GM21529 (cell line): ENCODE data around the gene WDR86.
A peak's percentile ranks its signal among the peaks of the same experiment; 100 is the strongest.

ENCODE experiments used
- ATAC-seq: cut with Tn5 transposase; IDR thresholded peaks from one replicate; pipeline ENCODE4 v1.9.1; 2021; ENCODE audit not compliant: unreplicated experiment

WDR86 gene, protein sequence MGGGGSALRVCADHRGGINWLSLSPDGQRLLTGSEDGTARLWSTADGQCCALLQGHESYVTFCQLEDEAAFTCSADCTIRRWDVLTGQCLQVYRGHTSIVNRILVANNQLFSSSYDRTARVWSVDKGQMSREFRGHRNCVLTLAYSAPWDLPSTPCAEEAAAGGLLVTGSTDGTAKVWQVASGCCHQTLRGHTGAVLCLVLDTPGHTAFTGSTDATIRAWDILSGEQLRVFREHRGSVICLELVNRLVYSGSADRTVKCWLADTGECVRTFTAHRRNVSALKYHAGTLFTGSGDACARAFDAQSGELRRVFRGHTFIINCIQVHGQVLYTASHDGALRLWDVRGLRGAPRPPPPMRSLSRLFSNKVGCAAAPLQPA

DNA sequence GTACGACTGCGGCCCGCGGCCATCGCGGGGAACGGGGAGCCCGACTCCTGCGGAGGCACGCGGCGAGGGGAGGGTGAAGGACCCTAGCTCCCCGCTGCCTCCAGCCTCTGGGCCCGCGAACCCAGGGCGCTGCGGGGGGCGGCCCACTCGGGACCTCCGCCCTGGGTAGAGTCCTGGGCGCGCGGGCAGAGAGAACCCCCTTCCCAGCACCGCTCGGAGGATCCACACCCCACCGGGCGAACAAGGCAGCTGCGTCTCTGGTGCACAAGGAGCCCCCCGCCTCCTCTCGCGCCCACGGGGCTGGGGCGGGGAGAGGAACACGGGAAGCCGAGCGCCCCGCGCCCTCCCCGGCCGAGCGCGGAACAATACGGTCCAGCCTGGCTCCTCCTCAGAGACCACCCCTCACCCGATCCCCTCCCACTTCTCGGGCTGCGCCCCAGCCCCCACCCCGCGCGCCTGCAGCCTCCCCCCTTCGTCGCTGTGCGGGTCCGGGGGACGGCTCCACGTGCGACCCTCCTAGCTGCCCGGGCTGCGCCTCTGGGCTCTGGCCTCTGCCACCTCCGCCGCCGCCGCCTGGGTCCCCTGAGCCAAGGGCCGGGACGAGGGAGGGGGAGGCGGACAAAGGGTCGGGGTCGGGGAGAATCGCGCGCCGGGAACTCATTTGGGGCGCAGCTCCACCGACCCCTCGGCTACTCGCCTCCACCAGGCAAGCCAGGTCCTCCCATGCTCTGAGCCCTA lies at the start of gene WDR86:
WDR86 (minus strand) TSS at position 372 of the 738 bp plus-strand sequence. CDS start 449 bp downstream, outside the sequence.
- ATAC-seq, result no peak

DNA sequence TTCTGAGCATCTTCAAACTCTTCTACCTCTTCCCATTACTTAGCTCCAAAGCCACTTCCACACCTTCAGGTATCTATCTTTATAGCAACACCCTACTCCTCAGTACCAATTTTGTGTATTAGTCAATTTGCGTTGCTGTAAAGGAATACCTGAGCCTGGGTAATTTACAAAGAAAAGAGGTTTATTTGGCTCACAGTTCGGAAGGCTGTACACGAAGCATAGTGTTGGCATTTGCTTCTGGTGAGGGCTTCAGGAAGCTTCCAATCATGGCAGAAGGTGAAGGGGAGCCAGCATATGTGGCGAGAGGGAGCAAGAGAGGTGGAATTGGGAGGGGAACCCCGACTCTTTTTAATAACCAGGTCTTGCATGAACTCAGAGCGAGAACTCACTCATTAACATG lies 47.7 kb upstream of the WDR86 start:
- no peak for ATAC-seq

DNA sequence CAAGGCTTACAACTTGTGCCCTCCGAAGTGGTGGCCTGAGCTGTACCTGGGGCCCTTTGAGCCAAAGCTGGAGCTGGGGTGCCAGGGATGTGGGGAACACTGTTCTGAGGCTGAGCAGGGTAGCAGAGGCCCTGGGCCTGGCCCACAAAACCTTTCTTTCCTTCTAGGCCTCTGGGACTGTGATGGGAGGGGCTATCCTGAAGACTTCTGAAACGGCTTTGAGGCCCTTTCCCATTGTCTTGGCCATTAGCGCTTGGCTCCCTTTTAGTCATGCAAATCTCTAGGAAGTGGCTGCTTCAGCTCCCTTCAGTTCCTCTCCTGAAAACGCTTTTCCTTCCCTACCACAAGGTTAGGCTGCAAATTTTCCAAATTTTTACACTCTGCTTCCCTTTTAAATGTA lies 46.9 kb upstream of the WDR86 start:
- no peak for ATAC-seq

DNA sequence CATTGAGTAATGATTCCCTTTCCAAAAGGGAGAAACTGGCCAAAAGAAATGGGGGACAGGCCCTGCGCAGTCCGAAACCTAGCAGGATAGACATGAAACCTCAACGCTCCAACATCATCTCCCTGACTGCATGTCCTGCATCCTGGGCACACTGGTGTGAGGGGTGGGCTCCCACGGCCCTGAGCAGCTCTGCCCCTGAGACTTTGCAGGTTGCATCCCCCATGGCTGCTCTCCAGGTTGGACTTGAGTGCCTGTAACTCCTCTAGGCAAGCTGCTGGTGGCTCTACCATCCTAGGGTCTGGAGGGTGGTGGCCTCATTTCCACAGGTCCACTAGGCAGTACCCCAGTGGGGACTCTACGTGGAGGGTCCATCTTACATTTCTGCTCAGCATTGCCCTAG lies 46.4 kb upstream of the WDR86 start:
- ATAC-seq, result no peak

DNA sequence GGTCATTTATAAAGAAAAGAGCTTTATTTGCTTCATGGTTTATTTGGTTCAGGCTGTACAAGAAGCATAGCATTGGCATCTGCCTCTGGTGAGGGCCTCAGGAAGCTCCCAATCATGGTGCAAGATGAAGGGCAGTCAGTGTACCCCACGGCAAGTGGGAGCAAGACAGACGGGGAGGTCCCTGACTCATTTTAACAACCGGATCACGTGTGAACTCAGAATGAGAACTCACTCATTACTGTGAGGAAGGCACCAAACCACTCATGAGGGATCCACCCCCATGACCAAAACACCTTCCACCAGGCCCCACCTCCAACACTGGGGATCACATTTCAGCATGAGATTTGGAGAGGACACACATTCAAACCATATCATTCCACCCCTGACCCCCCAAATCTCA lies 45.9 kb upstream of the WDR86 start:
- ATAC-seq, result no peak

DNA sequence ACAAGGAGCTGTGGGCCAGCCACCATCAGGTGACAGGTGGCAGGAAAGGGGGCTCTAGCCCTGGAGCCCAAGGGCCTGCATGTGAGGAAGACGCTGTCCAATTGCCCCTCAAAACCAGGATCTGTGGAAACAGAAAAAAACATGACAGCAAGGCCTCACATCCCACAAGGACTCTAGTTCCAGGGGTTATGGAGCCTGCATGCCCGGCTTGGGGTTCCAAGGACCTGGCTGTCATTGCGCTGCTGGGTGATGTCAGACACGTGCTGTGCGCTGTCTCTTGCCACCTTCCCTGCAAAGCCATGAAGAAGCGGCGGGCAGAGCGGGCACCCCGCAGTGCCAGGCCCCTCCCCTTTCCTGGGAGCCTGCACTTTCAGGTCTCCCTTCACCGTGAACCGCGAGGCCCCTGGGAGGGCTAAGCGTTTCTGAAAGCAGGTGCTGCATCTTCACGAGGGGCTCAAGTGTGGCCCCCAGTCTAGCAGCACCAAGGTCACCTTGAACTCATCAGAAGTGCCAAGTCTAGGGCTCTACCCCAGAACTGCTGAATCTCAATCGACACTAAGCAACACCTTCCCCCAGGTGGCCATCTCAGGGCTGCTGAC lies 45.2 kb upstream of the WDR86 start:
- ATAC-seq, result no peak

DNA sequence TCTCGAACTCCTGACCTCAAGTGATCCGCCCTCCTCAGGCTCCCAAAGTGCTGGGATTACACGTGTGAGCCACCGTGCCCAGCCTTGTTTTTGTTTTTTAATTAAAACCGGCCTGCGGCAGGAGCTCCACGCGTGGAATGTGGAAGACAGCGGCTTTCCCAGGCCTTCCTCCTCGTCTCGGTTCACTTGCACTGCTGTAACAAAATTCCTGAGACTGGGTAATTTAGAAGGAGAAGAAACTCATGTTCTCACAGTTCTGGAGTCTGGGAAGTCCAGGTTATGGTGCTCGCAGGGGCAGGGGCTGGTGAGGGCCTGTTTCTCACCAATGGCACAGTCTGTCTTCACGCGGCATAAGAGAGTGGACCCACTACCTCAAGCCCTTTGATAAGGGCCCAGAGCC lies 44.5 kb upstream of the WDR86 start:
- ATAC-seq, result no peak

DNA sequence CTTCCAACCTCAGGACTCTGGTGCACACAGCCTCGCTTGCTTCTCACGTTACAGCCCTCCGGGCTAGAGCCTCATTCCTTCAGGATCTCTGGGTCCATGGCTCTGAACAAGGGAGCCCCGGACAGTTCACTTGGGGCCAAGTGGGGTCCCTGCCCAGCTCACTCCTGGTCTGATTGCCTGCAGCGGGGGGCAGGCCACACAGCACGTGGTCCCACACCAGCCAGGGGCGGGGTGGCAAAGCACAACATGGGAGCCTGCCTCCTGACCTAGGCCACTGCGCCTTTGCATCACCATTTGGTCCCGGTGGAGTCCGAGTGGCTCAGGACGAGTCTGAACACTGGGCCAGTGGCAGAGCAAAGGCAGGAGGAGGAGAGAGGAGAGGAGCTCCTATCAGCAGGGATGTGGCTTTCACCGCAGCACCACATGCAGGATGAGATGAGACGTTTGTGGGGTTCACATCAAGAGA lies 43.5 kb upstream of the WDR86 start:
- no peak for ATAC-seq

DNA sequence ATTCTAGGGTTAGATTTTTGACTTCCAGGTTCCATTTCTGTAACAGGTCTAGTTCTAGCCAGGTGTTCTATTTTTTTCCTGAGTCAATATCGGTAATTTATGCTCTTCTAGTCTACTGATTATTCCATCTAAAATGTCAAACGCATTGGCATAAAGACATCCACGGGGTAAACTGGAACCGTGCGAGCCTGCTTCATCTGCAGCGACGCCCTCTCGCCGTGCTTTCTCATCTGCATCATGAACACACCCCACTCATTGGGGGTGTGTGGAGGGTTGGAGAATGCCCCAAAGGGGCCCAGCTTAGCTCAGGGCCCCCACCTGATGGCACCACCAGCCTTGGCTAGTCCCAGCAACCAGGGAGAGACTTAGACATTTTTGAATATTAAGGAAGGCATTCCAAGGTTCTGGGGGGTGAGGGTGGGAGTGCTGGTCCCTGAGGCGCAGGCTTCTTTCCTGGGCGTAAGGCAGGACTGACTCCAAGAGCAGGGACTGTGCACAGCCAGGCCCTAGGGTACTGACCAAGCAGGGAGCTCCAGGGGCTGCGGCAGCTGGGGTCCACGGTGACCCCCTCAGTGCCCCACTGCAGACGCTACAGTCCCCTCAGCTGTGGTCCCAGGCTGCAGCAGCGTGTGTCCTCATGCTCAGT lies 43.0 kb upstream of the WDR86 start:
- ATAC-seq, result no peak

DNA sequence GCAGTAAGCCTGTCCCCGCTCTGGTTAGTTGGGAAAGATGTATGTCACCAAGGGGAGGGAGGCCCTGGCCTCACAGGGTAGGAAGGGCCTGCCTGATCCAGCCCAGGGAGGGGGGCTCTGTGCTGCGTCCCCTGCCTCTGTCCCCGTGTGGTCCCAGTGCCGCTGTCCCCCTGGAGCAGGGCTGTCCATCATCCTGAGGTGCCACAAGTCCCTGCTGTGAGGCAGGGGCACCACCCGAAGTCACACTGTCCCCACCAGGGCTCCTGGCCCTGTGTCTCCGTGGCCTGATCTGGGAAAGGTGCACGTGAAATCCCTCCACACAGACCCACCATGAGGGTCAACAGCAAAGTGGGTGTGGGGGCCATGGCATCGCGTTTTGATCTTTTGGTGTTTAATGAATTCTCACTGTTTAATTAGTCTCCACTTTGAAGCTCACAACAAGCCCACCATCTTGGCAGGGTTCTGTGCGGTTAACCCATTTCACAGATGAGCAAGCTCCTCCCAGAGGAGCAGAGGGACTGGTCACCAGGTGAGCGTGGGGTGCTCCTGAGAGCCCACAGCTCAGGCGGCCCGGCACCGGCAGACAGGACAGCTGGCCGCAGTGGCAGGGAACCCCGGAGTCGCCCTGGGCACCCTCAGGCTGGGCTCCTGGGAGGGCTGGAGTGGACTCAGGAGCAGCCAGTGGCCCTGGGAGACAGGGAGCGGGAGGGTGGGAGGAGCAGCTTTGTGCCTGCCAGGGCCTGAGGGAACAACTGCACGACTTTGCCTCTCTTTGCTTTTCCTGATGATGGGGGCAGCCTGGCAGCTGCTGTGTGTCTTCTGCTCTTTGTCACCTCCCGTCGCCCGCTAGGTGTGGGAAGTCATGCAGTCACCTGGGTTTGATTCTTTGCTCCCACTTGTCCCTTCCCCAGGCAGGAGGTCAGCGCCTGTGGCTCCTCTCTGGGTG lies 42.1 kb upstream of the WDR86 start:
- no peak for ATAC-seq

DNA sequence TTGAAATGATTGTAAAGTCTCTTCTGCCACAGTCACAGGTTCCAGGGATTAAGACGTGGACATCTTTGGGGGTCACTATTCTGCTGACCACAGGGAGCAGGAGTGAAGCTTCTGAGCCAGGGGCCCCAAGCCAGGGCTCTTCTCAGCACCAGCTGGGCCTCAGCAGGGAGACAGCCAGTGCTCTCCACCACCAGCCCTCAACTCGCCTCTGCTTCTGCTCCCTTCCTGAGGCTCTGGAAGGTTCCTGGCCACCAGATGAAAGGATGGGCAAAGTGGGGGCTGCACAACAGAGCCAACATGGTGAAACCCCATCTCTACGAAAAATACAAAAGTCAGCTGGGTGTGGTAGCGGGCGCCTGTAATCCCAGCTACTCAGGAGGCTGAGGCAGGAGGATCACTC lies 41.3 kb upstream of the WDR86 start:
- ATAC-seq, result no peak

DNA sequence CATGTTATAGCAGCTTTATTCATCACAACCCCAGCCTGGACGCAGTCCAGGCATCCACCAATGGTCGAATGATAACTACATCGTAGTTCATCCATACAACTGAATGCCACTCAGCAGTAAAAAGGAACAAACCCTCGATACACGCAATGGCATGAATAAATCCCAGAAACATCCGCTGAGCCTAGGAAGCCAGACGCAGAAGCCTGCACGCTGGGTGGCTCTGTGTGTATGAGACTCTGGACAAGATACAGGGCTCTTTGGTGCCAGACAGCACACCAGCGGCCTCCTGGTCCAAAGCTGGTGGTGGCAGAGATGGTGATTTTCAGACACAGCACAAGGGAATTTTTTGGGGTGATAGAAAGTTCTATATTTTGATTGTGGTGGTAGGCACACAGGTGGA lies 40.2 kb upstream of the WDR86 start:
- no peak for ATAC-seq

DNA sequence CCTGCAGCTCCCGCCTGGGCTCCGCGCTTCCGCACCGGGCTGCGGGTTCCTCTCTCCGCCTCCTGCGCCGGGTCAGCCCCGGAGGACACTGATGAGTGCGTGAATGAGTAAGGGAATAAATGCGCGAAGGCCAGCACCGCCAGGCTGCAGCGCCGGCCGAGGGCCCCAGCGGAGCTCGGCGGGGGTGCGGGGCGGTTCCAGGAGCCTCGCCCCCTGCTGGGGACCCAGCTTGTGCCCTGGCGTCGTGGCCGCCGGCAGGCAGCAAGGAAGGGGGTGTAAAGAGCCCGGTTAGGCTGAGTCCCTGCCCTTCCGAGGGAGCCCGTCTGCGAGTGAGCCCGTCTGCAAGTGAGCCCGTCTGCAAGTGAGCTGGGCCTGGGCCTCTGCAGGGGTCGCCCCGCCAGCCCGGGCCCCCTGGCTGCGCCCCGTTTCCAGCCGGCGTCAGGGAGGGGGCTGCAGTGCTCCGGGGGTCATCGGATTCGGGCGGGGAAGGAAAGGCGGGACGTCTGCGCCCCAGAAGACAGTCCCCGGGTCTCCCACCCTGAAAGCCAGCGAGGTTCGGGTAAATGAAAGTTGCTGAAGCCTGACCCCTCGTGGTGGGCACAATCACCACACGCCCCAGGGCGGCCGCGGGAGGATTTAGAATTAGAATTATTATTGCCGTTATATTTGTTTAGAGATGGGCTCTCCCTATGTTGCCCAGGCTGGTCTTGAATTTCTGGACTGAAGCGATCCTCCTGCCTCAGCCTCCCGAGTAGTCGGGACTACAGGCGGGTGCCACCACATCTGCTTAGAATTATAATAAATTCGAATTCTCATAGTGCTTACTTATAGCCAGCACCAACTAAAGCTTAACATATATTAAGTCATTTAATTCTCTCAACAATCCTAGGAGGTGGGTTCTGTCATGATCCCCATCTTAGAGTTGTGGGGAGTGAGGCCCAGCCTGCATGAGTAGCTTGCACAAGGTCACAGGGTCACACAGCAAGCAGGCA lies 38.7 kb upstream of the WDR86 start:
- peak; percentile 77 for ATAC-seq

DNA sequence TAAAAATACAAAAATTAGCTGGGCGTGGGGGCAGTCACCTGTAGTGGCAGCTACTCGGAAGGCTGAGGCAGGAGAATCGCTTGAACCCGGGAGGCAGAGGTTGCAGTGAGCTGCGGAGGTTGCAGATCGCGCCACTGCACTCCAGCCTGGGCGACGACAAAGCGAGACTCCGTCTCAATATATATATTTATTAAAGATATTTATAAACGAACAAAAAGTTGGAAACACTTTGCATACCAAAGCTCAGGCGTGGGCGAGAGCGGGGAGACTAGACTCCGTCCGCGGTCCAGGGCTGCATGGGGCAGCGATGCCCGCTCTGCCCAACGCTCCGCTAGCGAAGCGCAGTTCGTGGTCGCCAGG lies 38.0 kb upstream of the WDR86 start:
- no peak for ATAC-seq

DNA sequence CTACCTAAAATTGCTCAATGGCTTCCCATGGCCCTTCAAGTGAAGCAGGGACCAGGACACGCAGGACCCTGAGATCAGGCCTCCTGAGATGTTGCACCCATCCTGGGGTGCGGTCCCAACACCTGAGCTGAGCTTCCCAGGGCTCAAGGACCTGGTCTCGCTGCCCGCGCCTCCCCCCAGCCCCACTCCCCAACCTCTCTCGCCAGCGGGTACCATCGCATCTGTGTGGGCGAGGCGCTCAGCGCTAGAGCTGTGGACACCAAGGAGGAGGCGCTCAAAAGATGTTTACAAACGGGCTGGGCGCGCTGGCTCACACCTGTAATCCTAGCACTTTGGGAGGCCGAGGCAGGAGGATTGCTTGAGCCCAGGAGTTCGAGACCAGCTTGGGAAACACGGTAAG lies 37.5 kb upstream of the WDR86 start:
- ATAC-seq, result no peak

DNA sequence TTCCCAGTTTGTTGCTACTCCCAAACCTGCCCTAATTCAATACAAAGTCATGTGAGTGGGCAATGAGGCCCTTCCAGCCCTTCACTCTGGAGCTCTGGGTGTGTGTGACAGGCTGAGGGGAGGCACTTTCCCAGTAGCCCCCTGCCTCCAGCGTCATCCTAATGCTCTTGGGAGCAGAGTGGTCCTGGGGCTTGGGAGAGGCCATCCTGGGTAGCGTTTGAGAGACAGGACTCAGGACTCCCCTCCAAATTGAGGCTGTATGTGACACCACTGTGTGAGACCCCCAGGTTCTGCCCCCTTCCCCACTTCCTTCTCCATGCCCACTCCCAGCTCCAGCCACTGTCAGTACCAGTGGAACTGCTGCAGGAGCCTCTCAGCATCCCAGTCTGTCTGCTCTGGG lies 36.6 kb upstream of the WDR86 start:
- ATAC-seq, result no peak

DNA sequence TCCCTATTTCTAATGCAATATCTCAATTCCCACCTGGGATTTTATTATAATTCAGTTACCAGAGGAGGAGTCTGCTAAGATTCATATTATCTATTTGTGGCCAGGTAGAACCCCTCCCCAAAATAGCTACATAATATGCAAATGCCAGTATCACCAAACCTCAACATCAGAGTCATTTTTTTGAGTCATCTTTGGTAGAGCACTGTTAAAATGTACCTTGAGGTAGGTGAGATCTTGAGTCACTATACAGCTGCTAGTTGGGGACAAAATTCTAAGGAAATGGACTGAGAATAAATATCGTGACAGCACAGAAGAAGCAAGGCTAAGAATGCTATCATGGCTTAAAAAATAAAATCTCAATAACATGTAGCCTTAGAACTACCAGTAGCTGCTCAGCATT lies 34.8 kb upstream of the WDR86 start:
- ATAC-seq, result no peak

DNA sequence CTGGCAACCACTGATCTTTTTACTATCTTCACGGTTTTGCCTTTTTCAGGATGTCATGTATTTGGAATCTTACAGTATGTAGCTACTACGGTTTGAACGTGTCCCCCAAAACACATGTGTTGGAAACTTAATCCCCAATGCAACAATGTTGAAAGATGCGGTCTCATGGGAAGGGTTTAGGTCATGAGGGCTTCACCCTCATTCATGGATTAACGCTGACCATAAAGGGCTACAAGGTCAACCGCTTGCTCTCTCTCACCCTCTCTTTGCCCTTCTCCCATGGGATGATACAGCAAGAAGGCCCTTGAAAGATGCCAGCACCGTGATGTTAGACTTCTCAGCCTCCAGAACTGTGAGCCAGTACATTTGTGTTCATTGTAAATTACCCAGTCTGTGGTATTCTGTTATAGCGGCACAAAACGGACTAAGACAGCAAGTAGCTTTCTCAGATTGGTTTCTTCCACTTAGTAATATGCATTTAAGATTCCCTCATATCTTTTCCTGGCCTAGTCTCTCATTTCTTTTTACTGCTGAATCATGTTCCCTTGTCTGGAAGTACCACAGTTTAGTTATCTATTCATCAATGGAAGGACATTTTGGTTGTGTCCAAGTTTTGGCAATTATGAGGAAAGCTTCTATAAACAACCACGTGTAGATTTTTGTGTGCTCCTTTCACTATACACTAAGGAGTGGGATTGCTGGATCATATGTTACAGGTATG lies 33.1 kb upstream of the WDR86 start:
- ATAC-seq, result no peak
